ENCODE results near the gene NPAS3.

GRCh38 chr14:33563191-33563900 is 624.7 kb downstream of the NPAS3 start:
- TF ChIP-seq JUN (IDR thresholded peaks at IDR 0.05; ENCODE audit: low read depth, low read length) (no peak), KDM1A (IDR thresholded peaks at IDR 0.05; ENCODE audit: borderline replicate concordance, low read length) (no peak), POLR2A (IDR thresholded peaks at IDR 0.05; ENCODE audit: control extremely low read depth in 1 of 2, low read depth in 2 of 2, low read length in 2 of 2) (no peak), CTCF (IDR thresholded peaks at IDR 0.05; ENCODE audit: control extremely low read depth in 1 of 3, insufficient read depth in 1 of 3, low read depth in 1 of 3, low read length in 3 of 3) (no peak), RAD21 (IDR thresholded peaks at IDR 0.05 in 1 of 2, conservative IDR thresholded peaks at IDR 0.05 in 1 of 2; ENCODE audit: low read depth in 2 of 2, low read length in 2 of 2) (no peak)

All from H1 (cell line).